GM12874 (cell line): Measurements from ENCODE around the gene SIX1.

Source experiments
- TF ChIP-seq, protein P1 (sequence below): IDR thresholded peaks from 2 replicates; pipeline ENCODE4 v1.5.1; 2011; ENCODE audit warnings: low read depth, mild to moderate bottlenecking, control low read depth, low read length, moderate library complexity; ENCODE audit not compliant: insufficient read depth

SIX1 gene

DNA sequence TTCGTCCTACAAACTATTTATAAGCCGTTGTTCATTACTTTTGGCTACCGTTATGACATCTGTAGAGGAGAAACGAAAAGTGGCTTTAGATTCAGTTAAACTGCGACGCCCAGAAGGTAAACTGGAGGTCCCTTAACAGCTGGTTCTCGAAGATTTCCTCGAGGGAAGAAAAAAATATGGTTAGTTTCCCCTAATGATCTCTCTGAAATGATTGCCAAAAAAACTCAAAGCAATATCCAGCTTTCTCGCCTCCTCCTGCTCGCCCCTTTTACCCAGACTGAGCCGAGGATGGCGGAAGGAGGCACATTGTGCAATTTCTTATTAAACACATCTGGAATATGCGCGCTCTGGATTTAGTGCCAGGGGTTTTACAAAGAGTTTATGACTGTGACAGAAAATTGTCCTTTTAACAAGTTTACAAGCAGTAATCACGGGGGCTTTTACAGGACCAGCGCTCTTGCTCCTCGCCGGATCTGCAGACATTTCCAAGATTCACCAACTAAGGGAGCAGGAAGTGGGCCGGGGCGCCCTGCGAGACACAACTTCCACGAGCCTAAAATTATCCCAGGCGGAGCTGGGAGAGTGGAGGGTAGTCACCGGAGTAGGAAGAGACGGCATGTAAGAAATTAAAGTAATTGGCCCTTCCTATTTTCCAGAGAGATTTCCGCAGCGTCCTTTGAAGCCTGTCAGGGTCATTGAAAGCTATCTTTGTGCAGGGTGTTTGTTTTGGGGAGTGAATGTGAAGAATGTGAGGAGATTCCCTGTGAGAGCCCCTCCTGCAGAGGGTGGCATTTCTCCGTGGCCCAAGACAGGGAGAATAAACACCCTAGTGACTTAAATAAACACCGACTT lies 5.6 kb downstream of the SIX1 start:
- TF ChIP-seq, protein P1, sequence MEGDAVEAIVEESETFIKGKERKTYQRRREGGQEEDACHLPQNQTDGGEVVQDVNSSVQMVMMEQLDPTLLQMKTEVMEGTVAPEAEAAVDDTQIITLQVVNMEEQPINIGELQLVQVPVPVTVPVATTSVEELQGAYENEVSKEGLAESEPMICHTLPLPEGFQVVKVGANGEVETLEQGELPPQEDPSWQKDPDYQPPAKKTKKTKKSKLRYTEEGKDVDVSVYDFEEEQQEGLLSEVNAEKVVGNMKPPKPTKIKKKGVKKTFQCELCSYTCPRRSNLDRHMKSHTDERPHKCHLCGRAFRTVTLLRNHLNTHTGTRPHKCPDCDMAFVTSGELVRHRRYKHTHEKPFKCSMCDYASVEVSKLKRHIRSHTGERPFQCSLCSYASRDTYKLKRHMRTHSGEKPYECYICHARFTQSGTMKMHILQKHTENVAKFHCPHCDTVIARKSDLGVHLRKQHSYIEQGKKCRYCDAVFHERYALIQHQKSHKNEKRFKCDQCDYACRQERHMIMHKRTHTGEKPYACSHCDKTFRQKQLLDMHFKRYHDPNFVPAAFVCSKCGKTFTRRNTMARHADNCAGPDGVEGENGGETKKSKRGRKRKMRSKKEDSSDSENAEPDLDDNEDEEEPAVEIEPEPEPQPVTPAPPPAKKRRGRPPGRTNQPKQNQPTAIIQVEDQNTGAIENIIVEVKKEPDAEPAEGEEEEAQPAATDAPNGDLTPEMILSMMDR, result no peak

DNA sequence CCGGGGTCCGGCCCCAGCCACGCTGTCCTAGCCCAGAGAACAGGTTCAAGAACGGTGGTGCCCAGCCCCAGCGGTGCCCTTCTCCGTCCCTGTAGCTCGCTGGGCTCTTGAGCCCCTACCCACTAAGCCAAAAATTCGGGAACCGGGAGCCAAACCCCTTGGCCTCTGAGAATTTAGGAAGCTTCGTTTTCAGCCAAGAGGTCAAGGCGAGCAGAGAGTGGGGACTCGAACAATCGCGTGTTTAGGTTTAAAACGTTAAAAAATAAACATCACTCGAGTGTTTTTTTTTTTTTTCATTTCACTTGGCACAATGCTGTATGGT lies 6.2 kb downstream of the SIX1 start:
- TF ChIP-seq, protein P1, result no peak

DNA sequence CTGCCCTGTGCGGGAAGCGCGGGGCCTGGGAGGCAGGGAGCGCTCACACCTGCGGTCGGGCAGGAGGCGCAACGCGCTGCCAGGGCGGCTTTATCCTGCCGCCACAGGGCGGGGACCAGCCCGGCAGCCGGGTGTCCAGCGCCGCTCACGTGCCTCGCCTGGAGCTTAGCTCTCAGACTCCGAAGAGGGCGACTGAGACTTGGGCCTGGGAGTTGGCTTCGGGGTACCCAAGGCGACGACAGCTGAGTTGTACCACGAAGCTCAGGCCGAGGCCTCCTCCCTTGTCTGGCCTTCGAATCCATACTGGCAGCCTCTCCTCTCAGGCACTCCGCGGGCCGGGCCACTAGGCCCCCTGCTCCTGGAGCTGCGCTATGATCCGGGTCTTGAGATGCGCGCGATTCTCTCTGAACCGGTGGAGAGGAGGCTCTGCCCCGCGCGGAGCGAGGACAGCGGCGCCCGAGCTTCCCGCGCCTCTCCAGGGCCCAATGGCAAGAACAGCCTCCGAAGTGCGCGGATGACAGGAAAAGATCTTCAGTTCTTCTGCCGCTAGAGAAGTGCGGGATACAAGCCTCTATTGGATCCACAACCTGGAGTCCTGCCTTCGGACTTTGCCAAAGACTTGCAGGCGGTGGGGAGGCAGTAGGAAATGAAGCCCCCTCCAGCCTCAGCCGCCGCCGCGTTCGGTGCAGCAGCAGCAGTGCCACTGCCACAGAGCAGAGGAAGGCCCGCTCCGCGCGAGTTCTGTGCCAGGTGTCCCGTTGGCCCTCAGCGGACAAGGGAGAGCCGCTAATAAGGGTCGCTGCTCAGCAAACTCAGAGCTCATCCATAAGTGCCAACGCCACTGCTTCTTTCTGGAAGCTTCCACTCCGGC lies 6.8 kb downstream of the SIX1 start:
- TF ChIP-seq, protein P1, result no peak

DNA sequence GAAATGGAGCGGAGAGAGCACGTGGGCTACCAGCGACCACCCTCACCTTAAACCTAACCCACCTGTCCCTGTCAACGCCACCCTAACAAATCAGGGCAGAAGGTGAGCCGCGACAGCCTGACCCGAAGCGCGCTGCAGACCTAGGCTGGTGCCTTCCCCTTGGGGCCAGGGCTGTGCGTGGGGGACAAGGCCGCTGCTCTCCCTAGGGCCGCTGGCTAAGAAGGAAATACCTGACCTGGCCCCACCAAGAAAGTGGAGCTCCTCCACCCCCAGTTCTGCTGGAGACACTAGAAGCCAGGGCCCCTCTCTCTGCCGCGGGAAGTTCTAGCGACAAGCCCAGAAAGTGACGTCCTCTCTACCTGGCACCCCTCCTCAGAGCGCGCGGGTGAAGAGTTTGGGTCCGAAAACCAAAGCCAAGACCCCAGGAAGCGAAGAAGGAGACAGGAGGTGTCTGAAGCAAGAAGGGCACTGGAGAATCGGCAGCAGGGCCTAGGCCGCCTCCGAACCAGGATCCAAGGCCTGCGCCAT lies 7.5 kb downstream of the SIX1 start:
- TF ChIP-seq, protein P1, result no peak

DNA sequence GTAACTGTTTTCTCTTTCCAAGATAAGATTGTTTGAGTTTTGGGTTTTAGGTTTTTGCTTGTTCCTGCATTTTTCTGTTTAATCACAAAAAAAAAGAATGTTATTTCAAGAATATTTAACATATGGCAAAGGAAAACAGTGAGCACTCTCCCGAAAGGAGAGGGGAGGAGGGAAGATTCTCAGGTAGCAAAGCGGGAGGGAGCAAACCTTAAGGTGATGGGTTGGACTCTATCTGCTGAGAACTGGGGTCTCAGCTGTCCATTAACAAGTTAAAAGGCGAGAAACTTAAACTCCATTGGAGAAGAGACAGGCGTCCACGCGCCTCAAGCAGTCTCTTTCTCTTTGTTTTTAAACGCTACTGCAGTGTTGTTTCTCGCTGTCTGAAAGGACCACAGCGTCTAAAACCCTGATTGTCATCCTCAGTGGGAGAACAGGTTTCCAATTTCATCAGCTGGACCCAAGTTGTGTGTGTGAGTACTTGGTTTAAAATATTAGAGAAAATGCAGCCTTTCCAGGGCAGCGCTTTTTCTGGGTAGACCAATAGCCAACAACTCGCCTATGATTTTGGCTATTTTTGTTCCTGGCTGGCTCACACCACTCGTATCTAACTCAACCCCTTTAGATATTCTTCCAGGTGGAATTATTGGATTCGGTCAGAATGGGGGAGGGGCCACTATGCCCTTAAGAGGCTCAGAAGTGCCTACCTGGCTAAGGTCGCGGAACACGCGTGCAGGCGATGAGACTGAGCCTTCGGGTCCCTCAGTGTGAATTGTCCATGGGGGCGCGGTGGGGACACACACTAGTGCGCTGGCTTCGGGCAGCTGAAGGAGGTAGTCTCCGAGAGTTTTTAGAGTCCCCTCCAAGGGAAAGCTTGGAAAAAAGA lies 8.2 kb downstream of the SIX1 start:
- TF ChIP-seq, protein P1, result no peak

DNA sequence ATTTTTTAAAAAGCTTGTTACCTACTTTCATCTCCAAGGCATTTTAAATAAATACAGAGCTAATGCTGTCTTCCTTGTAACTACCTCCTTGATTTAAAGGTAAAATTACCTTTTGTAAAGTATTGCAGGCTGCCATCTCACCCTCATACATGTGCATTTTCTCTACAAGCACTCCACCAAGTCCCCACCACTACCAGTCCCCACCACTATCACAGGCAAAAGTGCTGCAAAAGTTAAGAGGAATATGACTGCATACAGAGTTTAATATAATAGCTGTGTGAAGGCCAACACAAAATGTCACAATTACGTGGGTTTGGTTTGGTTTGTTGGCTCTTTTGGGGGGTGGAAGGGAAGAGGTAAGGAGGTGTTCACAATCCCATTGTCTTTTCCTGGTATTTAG lies 9.6 kb downstream of the SIX1 start:
- TF ChIP-seq, protein P1, result no peak
